GM19468 (cell line): ENCODE data around the gene CYB5RL.
"Not testable (repeated sequence)": the region's sequence is repeated elsewhere in the genome, so short reads cannot be mapped to it uniquely, and the experiment has no call there.

Experiments
- ATAC-seq: cut with Tn5 transposase; IDR thresholded peaks from one replicate; pipeline ENCODE4 v1.9.1; 2021; ENCODE audit warnings: mild to moderate bottlenecking, moderate library complexity, moderate number of reproducible peaks; ENCODE audit not compliant: unreplicated experiment; ENCODE audit errors: extremely low read depth

The CYB5RL gene

DNA sequence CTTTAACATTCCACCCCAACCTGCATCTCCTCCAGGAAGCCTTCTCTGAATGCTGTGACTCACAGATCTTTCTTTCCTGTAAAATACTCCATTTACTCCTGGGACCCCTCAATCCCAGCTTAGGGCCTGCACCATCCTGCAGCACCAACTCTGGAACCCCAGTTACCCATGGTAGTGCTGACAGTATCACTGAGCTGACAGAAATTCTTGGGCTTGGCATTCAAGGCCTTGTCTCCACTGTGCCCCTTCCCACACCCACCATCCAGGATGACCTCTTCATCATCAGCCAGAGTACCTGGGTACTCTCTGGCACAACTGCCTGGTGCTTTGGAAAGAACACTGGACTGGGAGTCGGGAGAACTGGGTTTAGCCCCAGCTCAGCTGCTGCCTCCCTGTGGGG, 8.3 kb downstream of the CYB5RL start:
- no peak for ATAC-seq

- no peak for ATAC-seq
These were observed 9.3 kb downstream of the CYB5RL start for GRCh38 chr1:54190526-54190925.

DNA sequence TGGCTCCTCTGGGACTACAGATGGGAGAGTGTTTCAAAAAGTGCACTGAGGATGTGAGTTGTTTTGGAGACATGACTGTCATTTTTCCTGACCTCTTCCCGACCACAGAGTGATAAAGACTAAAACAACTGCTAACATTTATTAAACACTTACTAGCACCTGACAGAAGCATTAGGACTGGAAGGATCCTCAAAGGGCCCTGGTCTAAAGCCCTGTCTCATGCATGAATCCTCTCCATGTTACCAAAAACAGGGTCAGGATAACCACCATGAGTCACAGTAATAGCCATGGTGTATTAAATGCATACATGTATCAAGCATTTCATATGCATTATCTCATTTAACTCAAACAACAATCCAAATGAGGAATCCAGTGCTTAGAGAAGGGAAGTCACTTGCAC, 11.5 kb downstream of the CYB5RL start:
- ATAC-seq: no peak

- ATAC-seq: no peak
These were observed 13.8 kb downstream of the CYB5RL start for GRCh38 chr1:54186056-54186455.

DNA sequence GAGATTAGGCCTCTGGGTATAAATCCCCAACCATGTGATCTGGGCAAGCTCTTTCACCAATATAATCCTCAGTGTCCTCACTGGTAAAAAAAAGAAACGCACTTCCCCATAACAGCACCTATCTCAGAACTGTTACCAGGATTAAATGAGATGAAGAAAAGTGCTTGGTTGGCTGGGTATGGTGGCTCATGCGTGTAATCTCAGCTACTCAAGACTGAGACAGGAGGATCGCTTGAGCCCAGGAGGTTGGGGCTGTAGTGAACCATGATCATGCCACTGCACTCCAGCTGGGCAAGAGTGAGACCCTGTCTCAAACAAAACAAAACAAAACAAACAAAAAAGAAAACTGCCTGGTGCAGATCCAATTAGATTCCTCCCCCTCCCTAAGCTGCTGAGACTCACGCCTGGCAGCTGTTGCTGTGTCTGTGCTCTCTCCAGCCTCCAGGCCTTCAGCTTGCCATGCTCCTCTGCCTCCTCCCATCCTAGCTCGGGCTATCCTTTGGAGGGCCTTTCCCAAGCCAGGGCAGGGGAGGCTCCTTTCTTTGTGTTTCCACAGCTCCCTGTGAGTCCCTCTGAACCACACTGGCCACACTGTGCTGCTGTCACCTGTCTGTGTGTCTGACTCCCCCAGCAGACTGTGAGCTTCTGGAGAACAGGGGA, 19.0 kb downstream of the CYB5RL start:
- no peak for ATAC-seq

DNA sequence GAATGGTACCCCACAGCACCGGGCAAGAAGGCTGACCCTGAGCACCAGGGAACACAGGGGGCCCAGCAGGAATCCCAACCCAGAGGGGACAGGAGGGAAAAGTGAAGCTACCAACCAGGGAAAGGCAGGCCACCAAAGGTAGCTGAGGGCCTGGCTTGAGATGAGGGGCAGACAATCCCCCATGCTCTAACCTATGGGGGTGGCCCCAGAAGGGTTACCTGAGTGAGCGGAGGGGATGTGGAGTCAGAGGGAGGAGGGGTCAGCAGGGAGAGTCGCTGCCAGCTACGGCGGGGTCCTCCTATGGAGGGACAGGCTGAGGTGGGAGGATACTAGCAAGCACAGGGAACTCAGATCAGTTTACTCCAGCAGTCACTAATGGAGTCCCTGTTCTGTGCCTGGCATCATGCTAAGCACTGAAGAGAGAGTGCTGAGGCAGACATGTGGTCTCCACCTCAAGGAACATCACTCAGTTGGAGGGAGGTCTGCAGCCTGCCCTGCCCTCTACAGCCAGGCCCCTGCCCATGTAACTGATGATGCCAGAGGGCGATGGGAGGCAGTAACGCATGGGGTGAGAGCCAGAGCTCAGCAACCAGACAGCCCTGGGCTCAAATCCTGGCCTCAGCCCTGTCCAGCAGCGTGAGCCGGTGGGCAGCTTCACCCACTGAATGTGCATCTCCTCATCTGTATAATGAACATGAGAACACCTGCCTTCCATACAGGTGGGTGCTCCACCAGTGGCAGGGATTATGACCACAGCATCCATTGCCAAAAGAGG, 21.3 kb downstream of the CYB5RL start:
- ATAC-seq: no peak

GRCh38 chr1:54177726-54178125, 22.1 kb downstream of the CYB5RL start:
- ATAC-seq: no peak

DNA sequence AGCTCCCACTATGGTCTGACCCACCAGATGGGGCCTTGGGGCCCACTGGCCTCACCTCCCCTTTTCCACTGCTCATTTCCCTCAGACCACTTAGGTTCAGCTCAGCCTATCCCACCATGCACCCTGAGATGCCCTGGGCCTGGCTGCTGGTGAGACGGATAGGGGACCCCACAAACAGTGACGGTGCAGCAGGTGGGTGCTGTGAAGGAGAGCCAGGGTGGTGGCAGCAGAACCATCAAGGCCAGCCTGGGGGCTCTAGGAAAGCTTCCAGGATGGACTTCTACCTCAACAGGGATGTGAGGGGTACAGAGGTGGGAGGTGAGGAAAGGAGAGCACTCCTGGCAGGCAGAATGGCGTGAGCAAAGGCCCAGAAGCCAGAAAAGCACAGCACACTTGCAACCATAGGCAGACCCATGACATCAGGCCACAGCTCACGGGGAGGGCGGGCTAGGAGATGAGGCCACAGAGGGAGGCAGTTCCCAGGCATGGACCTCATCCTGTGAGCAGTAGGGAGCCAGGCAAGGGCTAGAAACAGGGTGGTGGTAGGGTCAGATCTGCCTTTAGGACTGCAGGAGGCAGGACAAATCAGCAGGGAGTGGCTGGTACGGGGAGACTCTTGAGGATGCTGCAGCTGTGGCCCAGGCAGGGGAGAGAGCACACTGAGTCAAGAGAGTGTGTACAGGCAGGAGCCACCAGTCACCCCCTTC, 23.1 kb downstream of the CYB5RL start:
- ATAC-seq: no peak

GRCh38 chr1:54174106-54174505, 25.7 kb downstream of the CYB5RL start:
- no peak for ATAC-seq

GRCh38 chr1:54173681-54174080, 26.1 kb downstream of the CYB5RL start:
- ATAC-seq: no peak

DNA sequence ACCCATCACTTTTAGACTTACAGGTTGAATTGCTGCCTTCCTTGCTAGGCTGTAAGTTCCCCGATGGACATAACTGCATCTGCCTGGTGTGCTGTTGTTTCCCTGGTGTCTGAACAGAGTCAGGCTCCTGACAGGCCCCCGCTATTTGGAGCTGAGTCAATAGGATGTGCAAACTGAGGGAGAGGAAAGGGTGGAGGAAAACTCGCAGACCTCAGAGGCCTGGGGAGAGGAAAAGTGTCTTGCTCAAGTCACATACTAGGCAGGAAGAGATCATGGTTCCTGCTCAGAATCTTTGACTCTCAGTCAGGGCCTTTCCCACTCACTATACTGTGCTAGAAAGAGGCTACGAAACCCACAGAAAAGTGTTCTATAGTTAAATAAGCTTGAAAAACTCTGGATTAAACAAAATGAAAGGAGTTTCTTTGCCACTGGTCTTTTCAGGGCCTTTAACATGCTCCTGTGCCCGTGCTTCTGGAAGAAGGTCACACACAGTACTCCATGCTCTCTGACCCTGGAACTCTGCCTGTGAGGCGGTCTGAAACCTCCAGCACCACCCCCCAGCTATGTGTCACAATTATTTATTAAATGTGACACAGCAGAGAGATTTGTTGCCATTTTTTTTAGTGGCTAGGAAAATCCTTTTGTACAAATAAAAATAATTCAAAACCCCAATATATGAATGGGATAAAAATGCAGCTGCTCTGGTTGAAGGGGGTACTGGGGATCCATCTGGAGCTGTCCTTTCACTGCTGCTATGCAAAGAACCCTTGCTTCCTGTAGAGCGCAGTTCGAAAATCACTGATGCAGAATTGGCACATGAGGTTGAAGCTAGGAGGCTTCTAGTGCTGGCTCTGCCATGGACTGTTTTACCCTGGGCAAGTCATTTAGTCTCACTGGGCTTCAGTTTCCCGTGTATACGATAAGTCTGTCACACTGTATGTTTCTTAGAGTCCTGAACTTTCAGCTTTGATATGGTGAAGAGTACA, 26.9 kb downstream of the CYB5RL start:
- no peak for ATAC-seq

GRCh38 chr1:54171606-54172005, 28.2 kb downstream of the CYB5RL start:
- no peak for ATAC-seq

- ATAC-seq: no peak
These were observed 28.8 kb downstream of the CYB5RL start for GRCh38 chr1:54171016-54171415.

- ATAC-seq: no peak
These were observed 30.8 kb downstream of the CYB5RL start for GRCh38 chr1:54169068-54169467.

DNA sequence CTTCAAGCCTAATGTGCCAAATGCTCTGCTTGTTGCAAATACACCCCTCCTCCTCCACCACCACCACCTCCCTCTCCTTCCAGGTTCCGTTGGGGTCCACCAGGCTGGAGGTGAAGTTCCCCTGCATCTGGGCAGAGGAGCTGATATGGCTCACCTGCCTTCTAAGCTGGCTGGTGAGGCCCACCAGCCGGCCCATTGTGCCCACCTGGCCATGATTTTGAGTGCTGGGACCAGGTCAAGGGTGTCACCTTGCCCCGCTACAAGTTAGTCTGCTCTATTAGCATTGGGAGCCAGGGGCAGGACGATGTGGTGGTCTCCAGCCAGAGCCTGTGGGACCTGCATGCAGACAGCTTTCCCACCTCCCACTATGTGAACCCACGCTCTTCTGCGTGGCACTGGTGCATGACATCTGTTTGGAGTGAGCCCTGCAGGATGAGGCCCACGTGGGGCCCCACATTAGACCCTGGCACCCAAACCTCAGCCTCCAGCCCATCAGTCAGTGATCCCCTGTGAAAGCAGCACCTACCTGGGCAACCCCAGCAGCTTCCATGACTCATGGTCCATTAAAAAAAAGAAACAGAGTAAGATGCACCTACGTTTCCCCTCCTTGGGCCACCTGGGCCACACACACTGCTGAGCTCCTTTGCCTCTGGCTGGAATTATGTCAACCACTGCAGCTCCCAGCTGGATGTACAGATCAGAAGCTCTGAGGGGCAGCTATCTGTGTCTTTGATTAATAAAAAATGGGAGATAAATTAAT, 31.4 kb downstream of the CYB5RL start:
- ATAC-seq: no peak

DNA sequence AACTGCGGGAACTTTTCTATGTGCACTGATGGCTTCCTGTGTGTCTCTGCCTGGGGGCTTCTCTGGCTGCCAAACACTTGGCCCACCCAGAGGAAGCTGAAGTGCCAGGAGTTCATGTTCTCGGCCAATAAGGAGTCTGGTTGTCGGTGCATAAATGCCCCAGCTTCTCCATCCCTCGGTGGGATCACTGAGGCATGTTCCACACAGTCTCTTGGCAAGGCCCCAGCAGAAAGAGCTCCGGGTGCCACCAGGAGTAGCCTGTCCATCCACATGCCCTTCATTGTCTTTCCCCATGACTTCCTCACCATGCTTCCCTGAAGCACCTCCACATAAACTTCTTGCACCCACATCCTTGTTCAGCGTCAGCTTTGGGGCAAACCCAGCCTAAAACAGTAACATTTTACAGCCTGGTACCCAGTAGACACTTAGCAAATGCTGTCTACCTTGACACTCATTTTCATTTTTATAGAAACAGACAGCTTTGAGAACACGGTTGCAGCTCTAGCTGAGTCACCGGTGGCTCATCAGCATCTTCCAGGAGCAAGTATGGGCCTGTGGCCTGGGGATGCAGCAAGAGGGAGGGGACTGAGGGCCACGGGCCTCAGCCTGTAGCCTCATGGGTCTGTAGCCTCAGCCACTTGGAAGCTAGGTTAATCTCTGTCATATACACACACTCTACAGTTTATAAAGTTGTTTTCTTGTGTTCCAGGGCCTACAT, 32.2 kb downstream of the CYB5RL start:
- ATAC-seq: no peak

- ATAC-seq: not testable (repeated sequence)
These were observed 33.5 kb downstream of the CYB5RL start for GRCh38 chr1:54166357-54166756.

DNA sequence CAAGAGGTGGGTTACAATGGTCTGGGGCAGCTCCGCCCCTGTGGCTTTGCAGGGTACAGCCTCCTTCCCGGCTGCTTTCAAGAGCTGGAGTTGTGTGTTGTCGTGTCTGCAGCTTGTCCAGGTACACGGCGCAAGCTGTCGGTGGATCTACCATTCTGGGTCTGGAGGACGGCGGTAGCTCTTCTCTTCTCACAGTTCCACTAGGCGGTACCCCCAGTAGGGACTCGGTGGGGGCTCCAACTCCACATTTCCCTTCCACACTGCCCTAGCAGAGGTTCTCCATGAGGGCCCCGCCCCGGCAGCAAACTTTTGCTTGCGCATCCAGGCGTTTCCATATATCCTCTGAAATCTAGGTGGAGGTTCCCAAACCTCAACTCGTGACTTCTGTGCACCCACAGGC, 34.7 kb downstream of the CYB5RL start:
- no peak for ATAC-seq

GRCh38 chr1:54163573-54163972, 36.3 kb downstream of the CYB5RL start:
- ATAC-seq: no peak
